ENCODE results near the gene PCDHA9. TPM values are rescaled to one million over a fixed set of nuclear protein-coding genes. Genes with fewer than 3 reads are reported as not detected.
"Not testable (repeated sequence)": the region's sequence is repeated elsewhere in the genome, so short reads cannot be mapped to it uniquely, and the experiment has no call there.

Gene PCDHA9
- total RNA-seq, 4 donors from 2014 or later, result 0.37 to 1.00 (median 0.58) TPM

DNA sequence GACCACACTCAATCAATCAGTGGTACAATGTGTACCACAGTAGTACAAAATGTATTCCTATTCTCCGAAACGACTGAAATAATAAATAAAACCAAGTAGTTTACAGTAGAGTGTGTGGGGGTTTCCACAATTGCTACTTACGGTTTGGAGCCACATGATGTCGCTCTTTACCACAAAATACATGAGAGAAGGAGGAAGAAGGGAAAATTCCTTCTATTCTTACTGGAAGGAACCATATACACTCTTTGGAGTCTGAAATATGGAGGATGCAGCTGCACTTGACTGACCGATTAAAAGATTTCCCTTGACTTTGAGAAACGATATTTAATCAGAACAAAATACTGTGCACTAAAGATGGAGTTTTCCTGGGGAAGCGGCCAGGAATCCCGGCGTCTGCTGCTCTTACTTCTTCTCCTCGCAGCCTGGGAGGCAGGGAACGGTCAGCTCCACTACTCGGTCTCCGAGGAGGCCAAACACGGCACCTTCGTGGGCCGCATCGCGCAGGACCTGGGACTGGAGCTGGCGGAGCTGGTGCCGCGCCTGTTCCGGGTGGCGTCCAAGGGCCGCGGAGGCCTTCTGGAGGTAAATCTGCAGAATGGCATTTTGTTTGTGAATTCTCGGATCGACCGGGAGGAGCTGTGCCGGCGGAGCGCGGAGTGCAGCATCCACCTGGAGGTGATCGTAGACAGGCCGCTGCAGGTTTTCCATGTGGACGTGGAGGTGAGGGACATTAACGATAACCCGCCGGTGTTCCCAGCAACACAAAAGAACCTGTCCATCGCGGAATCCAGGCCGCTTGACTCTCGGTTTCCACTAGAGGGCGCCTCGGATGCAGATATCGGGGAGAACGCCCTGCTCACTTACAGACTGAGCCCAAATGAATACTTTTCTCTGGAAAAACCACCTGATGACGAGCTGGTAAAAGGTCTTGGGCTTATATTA lies 41.1 kb upstream of the PCDHA9 start, which contains the start of gene PCDHA4:
PCDHA4 (plus strand) TSS at position 235 of the 942 bp plus-strand sequence.
- intact Hi-C loops (cut with DNase I; ENCODE audit: low total_unique reads), result no loop called here
- 36 to 53% methylated on average over 5 to 47 of the region's 47 CpGs for WGBS, 2 donors (ENCODE audit: low coverage in 1 of 2)
- H3K27me3 ChIP-seq, result peaks cover 1% of the 10 kb centered on the region
- TF ChIP-seq POLR2A (IDR thresholded peaks at IDR 0.05), result no peak
- TF ChIP-seq, protein P1, sequence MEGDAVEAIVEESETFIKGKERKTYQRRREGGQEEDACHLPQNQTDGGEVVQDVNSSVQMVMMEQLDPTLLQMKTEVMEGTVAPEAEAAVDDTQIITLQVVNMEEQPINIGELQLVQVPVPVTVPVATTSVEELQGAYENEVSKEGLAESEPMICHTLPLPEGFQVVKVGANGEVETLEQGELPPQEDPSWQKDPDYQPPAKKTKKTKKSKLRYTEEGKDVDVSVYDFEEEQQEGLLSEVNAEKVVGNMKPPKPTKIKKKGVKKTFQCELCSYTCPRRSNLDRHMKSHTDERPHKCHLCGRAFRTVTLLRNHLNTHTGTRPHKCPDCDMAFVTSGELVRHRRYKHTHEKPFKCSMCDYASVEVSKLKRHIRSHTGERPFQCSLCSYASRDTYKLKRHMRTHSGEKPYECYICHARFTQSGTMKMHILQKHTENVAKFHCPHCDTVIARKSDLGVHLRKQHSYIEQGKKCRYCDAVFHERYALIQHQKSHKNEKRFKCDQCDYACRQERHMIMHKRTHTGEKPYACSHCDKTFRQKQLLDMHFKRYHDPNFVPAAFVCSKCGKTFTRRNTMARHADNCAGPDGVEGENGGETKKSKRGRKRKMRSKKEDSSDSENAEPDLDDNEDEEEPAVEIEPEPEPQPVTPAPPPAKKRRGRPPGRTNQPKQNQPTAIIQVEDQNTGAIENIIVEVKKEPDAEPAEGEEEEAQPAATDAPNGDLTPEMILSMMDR (IDR thresholded peaks at IDR 0.05), result peak in 4 of 5 experiments; percentile 9 to 30 (median 18)
- peak within 1 kb of the TSS in 3 of 4 donors; percentile 16 to 32 (median 30) for H3K4me3 ChIP-seq
- no peaks in the 10 kb centered on the region for H3K36me3 ChIP-seq
- H3K4me1 ChIP-seq, result no peaks in the 10 kb centered on the region
- DNase-seq, result peak; percentile 26
- in situ Hi-C loops (cut with MboI; ENCODE audit: low pct_ligation_motif_present in 1 of 4, low pct_unique_long_range_greater_than_20kb in 1 of 4, low sequenced_read_pairs in 3 of 4), result no loop called here
- H3K9me3 ChIP-seq, result peaks cover 5 to 32% of the 10 kb centered on the region in 2 donors
- H3K27ac ChIP-seq, result peak within 1 kb of the TSS in 2 of 4 donors; percentile 29 to 61

DNA sequence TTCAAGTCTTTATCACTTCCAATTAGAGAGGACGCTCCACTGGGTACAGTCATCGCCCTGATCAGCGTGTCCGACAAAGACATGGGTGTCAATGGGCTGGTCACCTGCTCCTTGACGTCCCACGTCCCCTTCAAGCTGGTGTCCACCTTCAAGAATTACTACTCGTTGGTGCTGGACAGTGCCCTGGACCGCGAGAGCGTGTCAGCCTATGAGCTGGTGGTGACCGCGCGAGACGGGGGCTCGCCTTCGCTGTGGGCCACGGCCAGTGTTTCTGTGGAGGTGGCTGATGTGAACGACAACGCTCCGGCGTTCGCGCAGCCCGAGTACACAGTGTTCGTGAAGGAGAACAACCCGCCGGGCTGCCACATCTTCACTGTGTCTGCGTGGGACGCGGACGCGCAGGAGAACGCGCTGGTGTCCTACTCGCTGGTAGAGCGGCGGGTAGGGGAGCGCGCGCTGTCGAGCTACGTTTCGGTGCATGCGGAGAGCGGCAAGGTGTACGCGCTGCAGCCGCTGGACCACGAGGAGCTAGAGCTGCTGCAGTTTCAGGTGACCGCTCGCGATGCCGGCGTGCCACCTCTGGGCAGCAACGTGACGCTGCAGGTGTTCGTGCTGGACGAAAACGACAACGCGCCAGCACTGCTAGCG lies 39.8 kb upstream of the PCDHA9 start:
- DNase-seq; H3K36me3 ChIP-seq; intact Hi-C loops (cut with DNase I; ENCODE audit: low total_unique reads); H3K27ac ChIP-seq; H3K4me1 ChIP-seq; H3K4me3 ChIP-seq; H3K27me3 ChIP-seq; in situ Hi-C loops (cut with MboI; ENCODE audit: low pct_ligation_motif_present in 1 of 4, low pct_unique_long_range_greater_than_20kb in 1 of 4, low sequenced_read_pairs in 3 of 4): not testable (repeated sequence)
- peaks cover 5 to 23% of the 10 kb centered on the region in 2 donors for H3K9me3 ChIP-seq
- 80 to 87% methylated on average over 8 to 62 of the region's 62 CpGs for WGBS, 2 donors (ENCODE audit: low coverage in 1 of 2)

DNA sequence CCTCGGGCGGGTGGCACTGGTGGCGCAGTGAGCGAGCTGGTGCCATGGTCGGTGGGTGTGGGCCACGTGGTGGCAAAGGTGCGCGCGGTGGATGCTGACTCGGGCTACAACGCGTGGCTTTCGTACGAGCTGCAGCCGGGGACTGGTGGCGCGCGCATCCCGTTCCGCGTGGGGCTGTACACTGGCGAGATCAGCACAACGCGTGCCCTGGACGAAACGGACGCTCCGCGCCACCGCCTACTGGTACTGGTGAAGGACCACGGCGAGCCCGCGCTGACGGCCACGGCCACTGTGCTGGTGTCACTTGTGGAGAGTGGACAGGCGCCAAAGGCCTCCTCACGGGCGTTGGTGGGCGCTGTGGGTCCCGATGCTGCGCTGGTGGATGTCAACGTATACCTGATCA lies 39.3 kb upstream of the PCDHA9 start:
- Histone ChIP-seq H3K27me3 (no peaks in the 10 kb centered on the region), H3K27ac (no peak overlapping the region), H3K9me3 (peaks cover 5 to 22% of the 10 kb centered on the region in 2 donors), H3K36me3 (no peaks in the 10 kb centered on the region), H3K4me3 (no peak overlapping the region), H3K4me1 (no peaks in the 10 kb centered on the region)
- intact Hi-C loops (cut with DNase I; ENCODE audit: low total_unique reads), result no loop called here
- in situ Hi-C loops (cut with MboI; ENCODE audit: low pct_ligation_motif_present in 1 of 4, low pct_unique_long_range_greater_than_20kb in 1 of 4, low sequenced_read_pairs in 3 of 4), result no loop called here
- TF ChIP-seq, protein P1 (IDR thresholded peaks at IDR 0.05), result no peak
- TF ChIP-seq POLR2A (IDR thresholded peaks at IDR 0.05) (no peak), EP300 (IDR thresholded peaks at IDR 0.05; ENCODE audit: low read depth) (no peak), POLR2AphosphoS5 (IDR thresholded peaks at IDR 0.05) (no peak)
- 89% methylated on average over 43 of the region's 43 CpGs; no CpG with 5 or more reads in 1 of the 2 donors for WGBS, 2 donors (ENCODE audit: low coverage in 1 of 2)
- no peak for DNase-seq

DNA sequence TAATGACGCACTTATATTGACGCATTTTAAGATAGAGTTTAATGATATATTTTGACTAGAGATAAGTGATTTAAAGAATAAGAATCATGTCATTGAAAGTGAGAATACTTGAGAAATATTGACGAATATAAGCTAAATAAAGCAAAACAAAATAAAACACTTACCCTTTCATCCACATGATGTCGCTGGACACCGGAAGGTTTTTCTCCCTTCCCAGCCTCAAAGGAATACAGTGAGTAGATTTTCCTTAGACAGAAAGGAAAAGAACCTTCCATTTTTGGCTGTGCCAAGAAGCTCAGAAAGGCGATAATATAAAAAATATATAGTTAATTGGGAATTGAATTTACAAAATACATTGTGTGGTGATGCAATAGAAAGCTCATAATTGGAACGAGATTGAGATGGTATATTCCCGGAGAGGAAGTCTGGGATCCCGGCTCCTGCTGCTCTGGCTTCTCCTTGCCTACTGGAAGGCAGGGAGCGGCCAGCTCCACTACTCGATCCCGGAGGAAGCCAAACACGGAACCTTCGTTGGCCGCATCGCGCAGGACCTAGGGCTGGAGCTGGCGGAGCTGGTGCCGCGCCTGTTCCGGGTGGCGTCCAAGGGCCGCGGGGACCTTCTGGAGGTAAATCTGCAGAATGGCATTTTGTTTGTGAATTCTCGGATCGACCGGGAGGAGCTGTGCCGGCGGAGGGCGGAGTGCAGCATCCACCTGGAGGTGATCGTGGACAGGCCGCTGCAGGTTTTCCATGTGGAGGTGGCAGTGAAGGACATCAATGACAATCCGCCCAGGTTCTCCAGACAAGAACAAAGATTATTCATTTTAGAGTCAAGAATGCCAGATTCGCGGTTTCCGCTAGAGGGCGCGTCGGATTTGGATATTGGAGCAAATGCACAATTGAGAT lies 26.6 kb upstream of the PCDHA9 start, which contains the start of gene PCDHA5:
PCDHA5 (plus strand) TSS at position 239 of the 906 bp plus-strand sequence.
- H3K27ac ChIP-seq, result no peak within 1 kb of the TSS
- in situ Hi-C loops (cut with MboI; ENCODE audit: low pct_ligation_motif_present in 1 of 4, low pct_unique_long_range_greater_than_20kb in 1 of 4, low sequenced_read_pairs in 3 of 4), result no loop called here
- peaks cover 11% of the 10 kb centered on the region for H3K27me3 ChIP-seq
- DNase-seq, result no peak
- TF ChIP-seq POLR2AphosphoS5 (IDR thresholded peaks at IDR 0.05) (no peak), POLR2A (IDR thresholded peaks at IDR 0.05) (no peak)
- TF ChIP-seq, protein P1 (IDR thresholded peaks at IDR 0.05), result peak in 1 of 5 experiments; percentile 23
- no peak within 1 kb of the TSS for H3K4me3 ChIP-seq
- H3K36me3 ChIP-seq, result no peaks in the 10 kb centered on the region
- 45 to 56% methylated on average over 17 to 39 of the region's 39 CpGs for WGBS, 2 donors (ENCODE audit: low coverage in 1 of 2)
- H3K4me1 ChIP-seq, result no peaks in the 10 kb centered on the region
- peaks cover 8 to 20% of the 10 kb centered on the region in 2 donors for H3K9me3 ChIP-seq
- intact Hi-C loops (cut with DNase I; ENCODE audit: low total_unique reads), result no loop called here

Measured in transverse colon (tissue), 4 donors.